Measurements from ENCODE around the gene URB2.

DNA sequence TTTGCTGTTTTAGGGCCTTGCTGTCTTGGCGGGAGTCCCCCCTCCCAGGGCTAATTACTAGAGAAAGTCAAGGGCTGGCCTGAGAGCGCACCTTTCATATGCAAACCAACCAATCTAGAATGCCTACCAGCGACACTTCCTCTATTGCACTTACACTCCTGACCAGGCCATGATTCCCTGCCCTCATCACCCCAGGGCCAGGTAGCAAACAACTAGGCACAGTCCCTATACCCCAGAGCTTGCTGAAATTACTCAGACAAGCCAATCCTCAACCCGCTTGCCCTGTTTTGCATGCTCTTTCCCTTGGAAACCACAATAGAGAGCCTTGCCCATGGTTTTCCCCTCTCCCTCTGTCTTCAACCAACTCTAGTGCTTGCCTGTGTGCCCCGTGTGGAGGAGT is 70.3 kb downstream of the URB2 start:
- TF ChIP-seq, protein P1, sequence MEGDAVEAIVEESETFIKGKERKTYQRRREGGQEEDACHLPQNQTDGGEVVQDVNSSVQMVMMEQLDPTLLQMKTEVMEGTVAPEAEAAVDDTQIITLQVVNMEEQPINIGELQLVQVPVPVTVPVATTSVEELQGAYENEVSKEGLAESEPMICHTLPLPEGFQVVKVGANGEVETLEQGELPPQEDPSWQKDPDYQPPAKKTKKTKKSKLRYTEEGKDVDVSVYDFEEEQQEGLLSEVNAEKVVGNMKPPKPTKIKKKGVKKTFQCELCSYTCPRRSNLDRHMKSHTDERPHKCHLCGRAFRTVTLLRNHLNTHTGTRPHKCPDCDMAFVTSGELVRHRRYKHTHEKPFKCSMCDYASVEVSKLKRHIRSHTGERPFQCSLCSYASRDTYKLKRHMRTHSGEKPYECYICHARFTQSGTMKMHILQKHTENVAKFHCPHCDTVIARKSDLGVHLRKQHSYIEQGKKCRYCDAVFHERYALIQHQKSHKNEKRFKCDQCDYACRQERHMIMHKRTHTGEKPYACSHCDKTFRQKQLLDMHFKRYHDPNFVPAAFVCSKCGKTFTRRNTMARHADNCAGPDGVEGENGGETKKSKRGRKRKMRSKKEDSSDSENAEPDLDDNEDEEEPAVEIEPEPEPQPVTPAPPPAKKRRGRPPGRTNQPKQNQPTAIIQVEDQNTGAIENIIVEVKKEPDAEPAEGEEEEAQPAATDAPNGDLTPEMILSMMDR (IDR thresholded peaks at IDR 0.05; ENCODE audit: insufficient read depth, low read depth, low read length): no peak
- TF ChIP-seq EZH2 (IDR thresholded peaks at IDR 0.05; ENCODE audit: insufficient read depth, low read length): no peak
